ENCODE data around the gene KCNH5.

Gene KCNH5

DNA sequence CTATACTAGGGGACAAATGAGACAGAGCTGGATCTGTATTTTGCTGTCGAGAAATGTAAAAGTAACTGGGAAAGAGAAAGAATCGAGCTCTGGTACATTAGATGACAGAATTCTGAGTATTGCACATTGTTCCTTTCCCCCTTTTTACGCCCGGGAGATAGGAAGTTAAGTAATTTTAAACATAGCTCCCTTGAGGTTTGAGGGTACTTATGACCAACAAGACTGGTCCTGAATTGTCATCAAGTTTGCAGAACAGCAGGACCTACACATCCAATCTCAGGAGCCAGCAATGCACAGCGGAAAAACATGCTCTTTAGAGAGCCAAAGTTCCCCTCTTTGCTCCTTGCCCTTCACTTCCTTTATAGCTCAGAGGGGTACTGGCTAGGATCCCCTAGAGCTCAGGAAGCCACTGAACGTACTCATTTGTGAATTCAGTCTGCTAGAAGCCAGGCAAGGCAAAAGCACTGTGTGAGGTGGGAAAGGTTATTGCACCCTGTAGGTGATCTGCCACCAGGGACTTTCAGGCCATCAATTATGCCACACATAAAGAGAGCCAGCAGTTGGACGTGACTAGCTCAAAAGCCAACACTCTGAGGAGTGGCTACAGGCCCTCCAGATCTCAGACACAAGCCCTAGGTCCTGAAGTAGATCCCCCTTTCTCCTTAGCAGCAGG, 333.8 kb downstream of the KCNH5 start:
- DNase-seq (ENCODE audit: low read depth): no peak
- TF ChIP-seq, protein P1, sequence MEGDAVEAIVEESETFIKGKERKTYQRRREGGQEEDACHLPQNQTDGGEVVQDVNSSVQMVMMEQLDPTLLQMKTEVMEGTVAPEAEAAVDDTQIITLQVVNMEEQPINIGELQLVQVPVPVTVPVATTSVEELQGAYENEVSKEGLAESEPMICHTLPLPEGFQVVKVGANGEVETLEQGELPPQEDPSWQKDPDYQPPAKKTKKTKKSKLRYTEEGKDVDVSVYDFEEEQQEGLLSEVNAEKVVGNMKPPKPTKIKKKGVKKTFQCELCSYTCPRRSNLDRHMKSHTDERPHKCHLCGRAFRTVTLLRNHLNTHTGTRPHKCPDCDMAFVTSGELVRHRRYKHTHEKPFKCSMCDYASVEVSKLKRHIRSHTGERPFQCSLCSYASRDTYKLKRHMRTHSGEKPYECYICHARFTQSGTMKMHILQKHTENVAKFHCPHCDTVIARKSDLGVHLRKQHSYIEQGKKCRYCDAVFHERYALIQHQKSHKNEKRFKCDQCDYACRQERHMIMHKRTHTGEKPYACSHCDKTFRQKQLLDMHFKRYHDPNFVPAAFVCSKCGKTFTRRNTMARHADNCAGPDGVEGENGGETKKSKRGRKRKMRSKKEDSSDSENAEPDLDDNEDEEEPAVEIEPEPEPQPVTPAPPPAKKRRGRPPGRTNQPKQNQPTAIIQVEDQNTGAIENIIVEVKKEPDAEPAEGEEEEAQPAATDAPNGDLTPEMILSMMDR (conservative IDR thresholded peaks at IDR 0.05; ENCODE audit: low read depth, low read length): no peak
- no peak overlapping the region for H3K4me3 ChIP-seq (ENCODE audit: low read length)

DNA sequence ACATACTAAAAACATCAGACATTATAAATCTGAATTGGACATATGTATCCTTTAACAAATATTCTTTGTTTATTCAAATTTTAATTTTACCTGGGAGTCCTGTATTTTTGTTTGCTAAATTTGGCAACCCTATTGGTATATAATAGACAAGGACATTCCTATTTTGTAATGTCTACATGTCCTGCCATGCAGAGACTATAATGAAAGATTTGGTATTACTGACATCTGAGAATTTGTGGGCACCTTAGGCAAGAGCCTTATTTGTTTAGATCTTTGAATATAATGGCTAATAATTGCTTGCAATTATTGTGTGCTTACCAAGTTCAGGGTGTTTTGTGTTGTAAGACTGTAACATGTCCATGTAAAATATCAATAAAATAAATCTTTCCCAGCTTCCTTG, 334.4 kb downstream of the KCNH5 start:
- H3K4me3 ChIP-seq (ENCODE audit: low read length): no peak overlapping the region

DNA sequence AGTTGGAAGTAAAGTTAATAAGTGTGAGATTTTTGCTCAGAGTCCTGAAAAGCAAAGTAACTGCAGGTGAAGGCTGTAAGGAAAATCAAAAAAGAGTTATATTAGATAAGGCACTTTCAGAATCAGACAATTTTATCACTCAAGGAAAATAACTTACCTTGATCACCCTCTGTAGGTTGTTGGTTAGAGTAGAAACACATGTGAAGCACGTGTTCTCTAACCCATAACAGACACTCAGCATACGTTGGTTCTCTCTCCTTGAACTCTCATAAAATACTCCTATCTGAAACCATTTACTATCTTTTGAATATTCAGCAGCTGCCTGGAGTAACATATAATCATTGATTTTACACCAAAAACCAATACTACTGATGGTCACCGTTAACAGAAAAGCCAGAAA, 335.5 kb downstream of the KCNH5 start:
- no peak overlapping the region for H3K4me3 ChIP-seq (ENCODE audit: low read length)
- TF ChIP-seq, protein P1 (conservative IDR thresholded peaks at IDR 0.05; ENCODE audit: low read depth, low read length): no peak
- no peak for DNase-seq (ENCODE audit: low read depth)

More for the DNA sequence above, 334.4 kb downstream of the KCNH5 start:
- DNase-seq (ENCODE audit: low read depth): no peak
- TF ChIP-seq, protein P1 (conservative IDR thresholded peaks at IDR 0.05; ENCODE audit: low read depth, low read length): no peak

DNA sequence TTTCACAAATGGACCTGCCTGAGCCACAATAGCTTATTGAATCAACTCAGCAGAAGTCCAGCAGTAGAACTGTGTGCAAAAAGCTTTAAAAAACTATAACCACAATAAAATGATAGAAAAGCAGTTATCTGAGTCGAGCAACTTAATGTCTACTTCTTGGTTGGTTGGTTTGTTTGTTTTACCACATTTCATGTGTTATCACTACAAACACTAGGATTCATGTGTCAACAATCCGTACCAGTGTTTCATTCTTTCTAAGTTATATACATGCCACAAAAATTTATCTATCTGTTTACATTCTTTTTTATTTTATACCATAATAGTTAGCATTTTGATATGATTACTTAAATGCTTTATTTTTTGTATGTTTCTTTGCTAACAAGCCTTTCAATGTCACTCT, 339.0 kb downstream of the KCNH5 start:
- no peak overlapping the region for H3K4me3 ChIP-seq (ENCODE audit: low read length)
- DNase-seq (ENCODE audit: low read depth): no peak
- TF ChIP-seq, protein P1 (conservative IDR thresholded peaks at IDR 0.05; ENCODE audit: low read depth, low read length): no peak

DNA sequence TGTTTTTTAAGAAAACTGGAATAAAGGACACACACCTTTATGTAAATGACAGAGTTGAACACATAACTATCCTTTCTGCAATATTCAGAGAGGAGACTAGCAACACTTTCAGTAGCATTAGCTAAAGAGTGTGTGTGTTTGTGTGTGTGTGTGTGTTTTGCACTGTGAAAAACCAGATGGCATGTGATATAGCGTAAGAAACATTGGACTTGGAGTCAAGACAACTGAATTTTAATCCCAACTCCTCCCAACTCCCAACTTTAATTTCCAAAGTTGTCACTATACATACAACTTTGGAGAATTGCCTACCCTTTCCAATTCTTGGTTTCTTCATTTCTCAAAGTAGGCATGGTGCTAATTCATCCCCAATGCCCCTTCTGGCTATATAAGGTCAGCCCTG, 347.8 kb downstream of the KCNH5 start:
- DNase-seq (ENCODE audit: low read depth): no peak
- no peak overlapping the region for H3K4me3 ChIP-seq (ENCODE audit: low read length)
- TF ChIP-seq, protein P1 (conservative IDR thresholded peaks at IDR 0.05; ENCODE audit: low read depth, low read length): no peak

DNA sequence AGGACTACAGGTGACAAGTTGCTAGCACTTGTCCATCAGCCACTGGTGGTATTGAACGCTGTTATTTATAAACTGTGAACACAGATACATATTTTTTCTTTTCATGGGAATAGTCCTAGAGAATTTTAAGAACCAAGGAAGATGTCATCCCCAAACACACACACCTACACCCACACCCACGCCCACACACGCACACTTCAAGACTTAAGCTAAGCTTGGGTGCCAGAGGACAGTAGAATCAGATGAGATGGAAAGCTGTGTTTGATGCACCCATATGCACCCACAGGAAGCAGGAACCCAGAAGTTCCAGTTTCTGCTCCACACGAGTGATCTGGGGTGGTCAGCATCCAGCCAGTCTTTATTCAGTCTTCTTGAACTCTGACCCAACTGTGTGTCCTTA, 348.3 kb downstream of the KCNH5 start:
- DNase-seq (ENCODE audit: low read depth): no peak
- TF ChIP-seq, protein P1 (conservative IDR thresholded peaks at IDR 0.05; ENCODE audit: low read depth, low read length): no peak
- no peak overlapping the region for H3K4me3 ChIP-seq (ENCODE audit: low read length)

DNA sequence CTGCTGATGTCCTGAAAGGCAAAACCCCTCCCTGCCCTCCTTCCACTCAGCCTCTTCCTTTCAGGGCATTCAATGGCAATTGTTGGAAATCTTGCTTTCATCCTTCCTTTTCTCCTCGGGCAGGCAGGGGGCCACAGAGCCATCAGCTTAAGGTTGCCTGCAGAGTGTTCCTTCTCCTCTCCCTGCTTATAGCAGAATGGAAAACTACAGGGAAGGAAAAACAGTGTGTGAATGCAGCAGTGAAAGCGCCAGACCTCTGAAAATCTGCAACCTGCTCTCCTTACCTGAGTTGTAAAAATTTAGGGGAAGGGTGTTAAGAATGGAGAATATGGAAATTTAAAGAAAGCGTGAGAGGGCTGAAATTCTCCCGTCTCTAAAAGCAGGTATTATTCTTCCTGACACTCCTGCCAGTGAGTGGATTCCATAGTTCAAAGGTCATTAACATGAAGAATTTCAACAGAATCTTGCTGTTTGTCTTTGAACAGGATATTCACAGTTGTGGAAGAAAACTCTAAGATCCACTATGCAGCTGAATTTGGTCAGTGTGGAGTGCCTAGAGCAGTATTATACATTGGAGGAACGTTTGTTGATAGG, 348.8 kb downstream of the KCNH5 start:
- no peak overlapping the region for H3K4me3 ChIP-seq (ENCODE audit: low read length)
- TF ChIP-seq, protein P1 (conservative IDR thresholded peaks at IDR 0.05; ENCODE audit: low read depth, low read length): no peak
- no peak for DNase-seq (ENCODE audit: low read depth)
